Activated T-cell treated with anti-CD3 and anti-CD28 coated beads, Interleukin-2, amount 50 U/mL, for 72 hours (primary cell): Measurements from ENCODE around the gene ZNRF3. TPM values are rescaled to one million over a fixed set of nuclear protein-coding genes. Genes with fewer than 3 reads are reported as not detected.
A peak's percentile ranks its signal among the peaks of the same experiment; 100 is the strongest.

Experiments used
- ATAC-seq, 2 donors: fragments of 150-1000 bp; cut with Tn5 transposase; replicated peaks in 1 of 2; 2 replicates each; pipeline ENCODE4 v1.10.0; 2021; ENCODE audit warnings: moderate library complexity in 2 of 2, mild to moderate bottlenecking in 1 of 2
- DNase-seq, 2 donors: peaks; one replicate each; pipeline ENCODE4 v3.0.0; 2021 to 2022; ENCODE audit warnings: mixed read lengths in 1 of 2
- H3K27ac Mint-ChIP-seq: one replicate; pipeline ENCODE4 v1.8.0; 2022; ENCODE audit warnings: mild to moderate bottlenecking, moderate library complexity, mixed read lengths
- H3K27me3 Mint-ChIP-seq: one replicate; pipeline ENCODE4 v1.8.0; 2022; ENCODE audit warnings: low read depth, mixed read lengths
- H3K36me3 Mint-ChIP-seq, 2 donors: one replicate each; pipeline ENCODE4 v1.8.0; 2022; ENCODE audit warnings: mixed read lengths in 2 of 2, mild to moderate bottlenecking in 1 of 2; ENCODE audit not compliant: insufficient read depth in 2 of 2
- H3K4me1 Mint-ChIP-seq: one replicate; pipeline ENCODE4 v1.8.0; 2022; ENCODE audit warnings: low read depth, mixed read lengths
- H3K4me3 Mint-ChIP-seq, 2 donors: one replicate each; pipeline ENCODE4 v1.8.0; 2022; ENCODE audit warnings: mild to moderate bottlenecking in 2 of 2, mixed read lengths in 2 of 2, moderate library complexity in 2 of 2
- H3K9me3 Mint-ChIP-seq, 2 donors: one replicate each; pipeline ENCODE4 v1.8.0; 2022; ENCODE audit warnings: mixed read lengths in 2 of 2
- total RNA-seq, 2 donors: library from RNA; stranded (reverse); gene quantifications; one replicate each; pipeline ENCODE4 v1.2.3, GENCODE V29; 2022

The ZNRF3 gene
- total RNA-seq, 2 donors from 2014 or later = 0.86 to 0.94 TPM

DNA sequence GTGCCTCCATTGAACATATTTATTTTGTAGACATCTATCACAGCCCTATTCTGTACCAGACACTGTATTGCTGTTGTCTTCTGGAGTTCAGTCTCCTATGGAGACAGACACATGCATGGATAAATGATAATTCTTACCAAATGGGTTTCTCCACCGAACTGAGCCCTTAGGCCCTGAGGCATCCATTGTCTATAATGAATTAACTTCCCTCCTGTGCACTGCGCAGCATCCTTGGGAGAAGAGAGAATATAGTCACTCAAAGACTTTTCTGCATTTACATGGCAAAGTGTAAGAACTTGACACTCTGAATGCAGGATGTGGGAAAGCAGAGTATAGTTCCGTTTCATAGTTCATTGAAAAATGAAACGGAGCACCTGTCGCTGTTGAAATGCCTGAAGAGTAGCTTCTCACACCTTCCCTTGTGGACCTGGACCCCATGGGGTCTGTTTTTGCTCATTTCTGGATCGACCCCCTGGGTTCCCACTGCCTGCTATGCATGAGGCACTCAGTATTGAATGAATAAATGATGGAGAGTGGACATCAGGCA lies 6.2 kb downstream of the ZNRF3 start:
- Mint-ChIP-seq H3K27me3 (peaks cover 42% of the 10 kb centered on the region), H3K27ac (no peak overlapping the region), H3K9me3 (no peaks in the 10 kb centered on the region)

DNA sequence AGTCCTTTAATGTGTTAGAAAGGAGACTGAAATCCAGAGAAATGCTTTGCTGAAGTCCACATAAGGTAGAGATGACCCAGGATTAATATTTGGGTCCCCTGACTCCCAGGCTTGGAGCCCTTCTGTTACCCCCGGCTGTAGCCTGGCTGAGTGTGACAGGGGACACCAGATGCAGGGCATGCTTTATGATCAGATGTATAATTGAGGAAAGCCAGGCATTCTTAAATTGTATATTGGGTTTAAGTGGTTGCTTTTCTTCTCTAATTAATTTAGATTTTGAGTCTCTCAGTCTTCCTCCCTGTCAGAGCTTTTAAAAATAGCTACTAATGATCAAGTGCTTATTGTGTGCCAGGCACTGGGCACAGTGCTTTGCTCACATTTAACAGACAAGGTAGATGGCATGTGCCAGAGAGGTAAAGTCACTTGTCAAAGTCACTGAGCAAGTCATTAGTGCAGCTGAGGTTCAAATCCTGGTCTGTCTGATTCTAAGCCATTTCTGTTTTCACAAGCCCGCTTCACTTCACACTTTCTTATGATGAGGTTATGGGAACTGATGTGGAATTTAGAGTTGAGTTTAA lies 7.9 kb downstream of the ZNRF3 start:
- ATAC-seq = no peak
- Mint-ChIP-seq H3K4me3 (no peak overlapping the region), H3K27ac (no peak overlapping the region), H3K36me3 (no peaks in the 10 kb centered on the region), H3K9me3 (no peaks in the 10 kb centered on the region), H3K27me3 (peaks cover 26% of the 10 kb centered on the region), H3K4me1 (peaks cover 24% of the 10 kb centered on the region)
- no peak for DNase-seq

More for the DNA sequence above, 6.2 kb downstream of the ZNRF3 start:
- no peak for ATAC-seq
- peaks cover 28% of the 10 kb centered on the region for H3K4me1 Mint-ChIP-seq
- DNase-seq = no peak
- H3K36me3 Mint-ChIP-seq = no peaks in the 10 kb centered on the region
- H3K4me3 Mint-ChIP-seq = no peak overlapping the region

GRCh38 chr22:28892175-28892731 lies 8.9 kb downstream of the ZNRF3 start:
- Mint-ChIP-seq H3K4me3 (no peak overlapping the region), H3K9me3 (no peaks in the 10 kb centered on the region), H3K27me3 (peaks cover 18% of the 10 kb centered on the region), H3K27ac (no peak overlapping the region), H3K36me3 (no peaks in the 10 kb centered on the region), H3K4me1 (peaks cover 24% of the 10 kb centered on the region)
- ATAC-seq (no peak), DNase-seq (no peak)

DNA sequence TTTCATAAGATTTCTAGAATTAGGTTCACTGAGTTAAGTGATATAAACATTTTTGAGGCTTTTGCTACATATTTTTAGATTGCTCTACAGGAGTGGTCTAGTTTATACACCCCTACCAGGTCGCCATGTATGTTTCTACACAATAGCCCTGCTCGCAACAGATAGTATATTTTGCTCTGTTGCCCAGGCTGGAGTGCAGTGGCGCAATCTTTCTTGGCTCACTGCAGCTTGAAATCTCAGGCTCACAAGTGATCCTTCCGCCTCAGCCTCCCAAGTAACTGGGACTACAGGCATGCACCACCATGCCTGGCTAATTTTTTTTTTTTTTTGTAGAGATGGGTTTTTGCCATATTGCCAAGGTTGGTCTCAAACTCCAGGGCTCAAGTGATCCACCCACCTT lies 10.4 kb downstream of the ZNRF3 start:
- no peak for ATAC-seq
- Mint-ChIP-seq H3K27me3 (peaks cover 24% of the 10 kb centered on the region), H3K36me3 (no peaks in the 10 kb centered on the region), H3K4me1 (peaks cover 26% of the 10 kb centered on the region), H3K27ac (no peak overlapping the region), H3K4me3 (no peak overlapping the region), H3K9me3 (no peaks in the 10 kb centered on the region)
- DNase-seq = no peak

DNA sequence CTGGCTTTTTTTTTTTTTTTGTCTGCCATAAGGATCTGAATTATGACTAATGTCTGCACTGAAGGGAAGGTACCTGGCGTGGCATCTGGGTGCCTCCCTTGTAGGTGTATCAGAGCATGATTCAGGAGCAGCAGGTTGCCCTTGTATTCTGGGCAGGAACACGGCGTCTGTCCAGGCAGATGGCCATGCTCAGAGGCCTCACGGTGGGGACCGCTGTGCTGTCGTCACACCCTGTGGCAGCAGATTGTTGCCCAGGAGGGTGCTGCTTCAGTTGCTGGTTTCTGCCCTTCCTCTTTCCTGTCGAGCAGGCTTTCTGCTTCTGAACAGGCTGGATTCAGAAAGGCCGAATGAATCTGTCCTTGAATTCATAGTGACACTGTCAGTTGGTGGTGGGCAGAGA lies 11.0 kb downstream of the ZNRF3 start:
- ATAC-seq (no peak), DNase-seq (no peak)
- H3K27me3 Mint-ChIP-seq = peaks cover 24% of the 10 kb centered on the region
- no peaks in the 10 kb centered on the region for H3K9me3 Mint-ChIP-seq
- no peak overlapping the region for H3K4me3 Mint-ChIP-seq
- no peak overlapping the region for H3K27ac Mint-ChIP-seq
- no peaks in the 10 kb centered on the region for H3K36me3 Mint-ChIP-seq
- H3K4me1 Mint-ChIP-seq = peaks cover 30% of the 10 kb centered on the region

DNA sequence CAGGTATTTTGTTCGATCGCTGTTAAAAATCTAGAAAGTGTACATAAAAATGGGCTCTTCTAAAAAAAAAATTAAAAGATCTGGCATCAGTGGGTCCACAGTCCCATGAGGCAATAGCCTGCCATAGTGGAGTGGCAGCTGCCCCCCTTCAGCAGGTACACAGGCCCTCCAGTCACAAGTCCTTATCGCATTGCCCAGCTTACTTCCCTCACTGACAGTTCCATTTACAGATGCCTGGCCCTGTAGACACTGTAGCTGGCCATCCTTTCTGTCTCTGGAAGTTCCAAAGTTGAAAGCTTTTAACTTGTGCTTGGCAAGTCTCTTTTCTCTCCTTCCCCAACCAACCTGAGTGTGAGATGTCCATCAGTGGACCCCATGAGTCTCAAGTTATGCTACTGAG lies 11.4 kb downstream of the ZNRF3 start:
- H3K27me3 Mint-ChIP-seq = peaks cover 24% of the 10 kb centered on the region
- DNase-seq (no peak), ATAC-seq (no peak)
- no peaks in the 10 kb centered on the region for H3K36me3 Mint-ChIP-seq
- peaks cover 30% of the 10 kb centered on the region for H3K4me1 Mint-ChIP-seq
- H3K4me3 Mint-ChIP-seq = no peak overlapping the region
- no peak overlapping the region for H3K27ac Mint-ChIP-seq
- H3K9me3 Mint-ChIP-seq = no peaks in the 10 kb centered on the region

DNA sequence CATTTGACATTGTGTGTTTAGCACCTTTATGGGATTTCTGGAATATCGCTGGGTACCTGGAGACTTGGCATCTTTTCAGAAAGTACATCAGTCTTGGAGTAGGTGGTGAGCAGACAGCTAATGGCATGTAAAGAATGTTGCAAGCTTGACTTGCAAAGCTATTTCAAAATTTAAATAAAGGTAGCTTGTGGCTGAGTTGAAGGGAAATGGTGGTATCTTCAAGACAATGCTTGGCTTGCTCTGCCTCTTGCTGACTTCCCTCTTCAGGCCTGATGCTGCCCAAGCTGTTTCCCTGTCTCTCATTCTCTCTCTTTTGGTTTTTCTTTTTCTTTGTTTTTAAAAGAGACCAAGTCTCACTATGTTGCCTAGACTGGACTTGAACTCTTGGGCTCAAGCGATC lies 13.2 kb downstream of the ZNRF3 start:
- ATAC-seq (no peak), DNase-seq (no peak)
- Mint-ChIP-seq H3K4me1 (peaks cover 34% of the 10 kb centered on the region), H3K27ac (no peak overlapping the region), H3K4me3 (no peak overlapping the region), H3K27me3 (peaks cover 18% of the 10 kb centered on the region), H3K9me3 (no peaks in the 10 kb centered on the region), H3K36me3 (no peaks in the 10 kb centered on the region)

DNA sequence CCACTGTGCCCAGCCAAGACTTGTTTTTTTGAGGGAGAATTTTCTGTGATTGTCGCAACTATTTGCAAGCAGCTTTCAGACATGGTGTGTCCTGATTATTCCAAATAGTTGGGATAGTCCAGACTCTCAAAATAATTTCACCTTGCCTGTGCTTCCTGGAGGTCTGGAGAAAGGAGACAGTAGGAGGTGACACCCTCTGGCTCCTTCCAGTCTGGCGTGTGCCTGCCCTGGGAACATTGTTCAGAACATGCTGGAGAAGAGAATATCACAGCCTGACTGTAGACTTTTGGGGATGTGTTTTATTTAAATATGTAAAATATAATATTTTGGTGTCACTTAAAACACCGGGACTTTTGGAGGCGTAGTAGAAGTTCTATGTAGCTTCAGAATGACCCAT lies 14.9 kb downstream of the ZNRF3 start:
- Mint-ChIP-seq H3K27me3 (peaks cover 12% of the 10 kb centered on the region), H3K36me3 (no peaks in the 10 kb centered on the region), H3K9me3 (no peaks in the 10 kb centered on the region), H3K4me3 (no peak overlapping the region), H3K4me1 (peaks cover 25% of the 10 kb centered on the region), H3K27ac (no peak overlapping the region)
- ATAC-seq = no peak
- no peak for DNase-seq

- no peak overlapping the region for H3K27ac Mint-ChIP-seq
- ATAC-seq (peak; percentile 55 to 66), DNase-seq (peak; percentile 28 to 30)
- H3K4me3 Mint-ChIP-seq = peak overlapping the region in 1 of 2 donors; percentile 29
- H3K4me1 Mint-ChIP-seq = peaks cover 18% of the 10 kb centered on the region
- H3K9me3 Mint-ChIP-seq = no peaks in the 10 kb centered on the region
- no peaks in the 10 kb centered on the region for H3K36me3 Mint-ChIP-seq
- peaks cover 22% of the 10 kb centered on the region for H3K27me3 Mint-ChIP-seq
Observed at GRCh38 chr22:28899199-28899853, 16.0 kb downstream of the ZNRF3 start.

DNA sequence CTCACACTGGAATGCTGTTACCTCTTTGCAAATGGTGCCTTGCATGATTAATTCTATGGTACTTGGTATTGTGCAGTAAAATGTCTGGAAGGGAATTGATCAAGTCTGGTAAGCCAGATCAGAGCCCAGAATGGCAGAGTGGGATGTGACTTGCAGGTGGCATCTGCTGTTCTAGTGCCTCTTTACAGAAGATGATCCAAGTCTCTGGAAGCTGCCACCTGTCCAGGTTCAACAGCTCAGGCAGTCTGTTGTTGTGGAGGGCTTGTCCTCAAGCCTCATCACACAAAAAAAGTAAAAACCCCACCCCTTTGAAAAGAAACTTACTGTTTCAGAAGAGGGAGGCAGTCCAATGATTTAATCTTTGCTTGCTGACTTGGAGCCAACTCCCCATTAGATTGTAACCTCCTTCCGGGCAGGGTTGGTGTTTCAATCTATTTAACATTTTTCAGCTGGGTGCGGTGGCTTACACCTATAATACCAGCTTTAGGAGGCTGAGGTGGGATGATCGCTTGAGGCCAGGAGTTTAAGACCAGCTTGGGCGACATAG lies 17.1 kb downstream of the ZNRF3 start:
- H3K27me3 Mint-ChIP-seq = peaks cover 33% of the 10 kb centered on the region
- DNase-seq (no peak), ATAC-seq (no peak)
- H3K36me3 Mint-ChIP-seq = no peaks in the 10 kb centered on the region
- H3K4me1 Mint-ChIP-seq = peaks cover 18% of the 10 kb centered on the region
- H3K4me3 Mint-ChIP-seq = no peak overlapping the region
- no peaks in the 10 kb centered on the region for H3K9me3 Mint-ChIP-seq
- H3K27ac Mint-ChIP-seq = no peak overlapping the region

DNA sequence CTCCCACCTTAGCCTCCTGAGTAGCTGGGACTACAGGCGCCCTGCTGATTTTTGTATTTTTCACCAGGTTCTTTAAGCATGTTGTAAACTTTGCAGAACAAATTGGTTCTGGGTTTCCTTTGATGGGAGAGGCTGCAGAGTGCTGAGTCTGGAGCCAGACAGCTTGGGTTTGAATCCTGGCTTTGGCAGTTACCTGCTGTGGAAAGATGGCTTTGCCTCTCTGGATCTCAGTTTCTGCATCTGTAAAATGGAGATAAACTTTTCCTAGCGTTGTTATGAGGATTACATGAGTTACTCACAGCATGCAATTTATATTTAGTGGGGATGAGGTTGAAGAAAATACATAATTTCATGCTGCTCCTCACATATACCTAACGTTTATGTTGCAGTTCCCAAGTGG lies 19.1 kb downstream of the ZNRF3 start:
- Mint-ChIP-seq H3K4me3 (no peak overlapping the region), H3K4me1 (peaks cover 34% of the 10 kb centered on the region), H3K36me3 (no peaks in the 10 kb centered on the region), H3K27ac (no peak overlapping the region), H3K9me3 (no peaks in the 10 kb centered on the region), H3K27me3 (peaks cover 40% of the 10 kb centered on the region)
- ATAC-seq (no peak), DNase-seq (no peak)

GRCh38 chr22:28903080-28903479 lies 19.7 kb downstream of the ZNRF3 start:
- no peaks in the 10 kb centered on the region for H3K9me3 Mint-ChIP-seq
- peaks cover 40% of the 10 kb centered on the region for H3K4me1 Mint-ChIP-seq
- no peaks in the 10 kb centered on the region for H3K36me3 Mint-ChIP-seq
- H3K4me3 Mint-ChIP-seq = no peak overlapping the region
- ATAC-seq (no peak), DNase-seq (no peak)
- H3K27ac Mint-ChIP-seq = no peak overlapping the region
- peaks cover 36% of the 10 kb centered on the region for H3K27me3 Mint-ChIP-seq

- Mint-ChIP-seq H3K9me3 (no peaks in the 10 kb centered on the region), H3K4me3 (no peak overlapping the region), H3K36me3 (no peaks in the 10 kb centered on the region), H3K4me1 (peaks cover 45% of the 10 kb centered on the region), H3K27me3 (peaks cover 36% of the 10 kb centered on the region), H3K27ac (no peak overlapping the region)
- ATAC-seq = no peak
- DNase-seq = no peak
Observed at GRCh38 chr22:28903729-28904128, 20.4 kb downstream of the ZNRF3 start.
